IMR-90 (cell line): ENCODE data around the gene NLE1. TPM values are rescaled to one million over a fixed set of nuclear protein-coding genes. Genes with fewer than 3 reads are reported as not detected.

Source experiments
- ATAC-seq: fragments of 200-7000 bp; cut with Tn5 transposase; 2 replicates; pipeline ENCODE4 v1.9.1; 2020; ENCODE audit warnings: low read depth, mild to moderate bottlenecking, moderate library complexity
- BruUV-seq: library from RNA; stranded (reverse); fragments of 400-500 nt; replicated peaks from 2 replicates; lab custom pipeline; 2021; lab: Mats Ljungman, UMichigan
- CTCF ChIA-PET: fragments of 300-600 bp; formaldehyde crosslinking; extraction: SDS; loops from one replicate; lab custom pipeline; 2021; ENCODE audit warnings: antibody characterized with exemption; lab: Yijun Ruan, JAX
- POLR2A ChIA-PET: fragments of 300-600 bp; sonication (Branson Sonifier 250); formaldehyde crosslinking; loops from one replicate; lab custom pipeline; 2022; ENCODE audit warnings: antibody characterized with exemption; ENCODE audit not compliant: unreplicated experiment; lab: Charles Lee
- DNase-seq: peaks from one replicate; pipeline ENCODE4 v3.0.0; 2013
- H2AFZ ChIP-seq: replicated peaks from 2 replicates; pipeline ENCODE3; 2013; ENCODE audit warnings: low read length, mild to moderate bottlenecking; ENCODE audit not compliant: poor library complexity
- H2AK5ac ChIP-seq: 2 replicates; pipeline ENCODE4 v1.6.1; 2013; ENCODE audit warnings: low read depth, low read length, inconsistent platforms
- H2AK9ac ChIP-seq: replicated peaks from 2 replicates; pipeline ENCODE3; 2013; ENCODE audit warnings: mild to moderate bottlenecking, low read depth, low read length, moderate library complexity; ENCODE audit not compliant: poor library complexity
- H2BK120ac ChIP-seq: 2 replicates; pipeline ENCODE4 v1.6.1; 2013; ENCODE audit warnings: low read depth, low read length, inconsistent platforms
- H2BK15ac ChIP-seq: 3 replicates; pipeline ENCODE4 v1.6.1; 2013; ENCODE audit warnings: low read depth, low read length, inconsistent platforms
- H2BK20ac ChIP-seq: 2 replicates; pipeline ENCODE4 v1.6.1; 2013; ENCODE audit warnings: low read depth, mild to moderate bottlenecking, inconsistent platforms, low read length, moderate library complexity
- H2BK5ac ChIP-seq: 2 replicates; pipeline ENCODE4 v1.6.1; 2013; ENCODE audit warnings: mild to moderate bottlenecking, low read depth, low read length, inconsistent platforms; ENCODE audit not compliant: poor library complexity, severe bottlenecking
- H3K14ac ChIP-seq: replicated peaks from 2 replicates; pipeline ENCODE4 v1.6.1; 2013; ENCODE audit warnings: low read depth, low read length, inconsistent platforms
- H3K18ac ChIP-seq: 2 replicates; pipeline ENCODE4 v1.6.1; 2013; ENCODE audit warnings: low read depth, low read length, control low read depth
- H3K23ac ChIP-seq: 2 replicates; pipeline ENCODE4 v1.6.1; 2013; ENCODE audit warnings: low read depth, low read length, inconsistent platforms
- H3K27ac ChIP-seq: 2 replicates; pipeline ENCODE4 v1.5.1; 2013; ENCODE audit warnings: mild to moderate bottlenecking, control low read depth, low read length; ENCODE audit not compliant: insufficient read depth
- H3K27me3 ChIP-seq: 2 replicates; pipeline ENCODE4 v1.6.1; 2013; ENCODE audit warnings: low read length; ENCODE audit not compliant: control insufficient read depth, insufficient read depth
- H3K36me3 ChIP-seq: 2 replicates; pipeline ENCODE4 v1.6.1; 2013; ENCODE audit warnings: low read length, mixed read lengths; ENCODE audit not compliant: control insufficient read depth, insufficient read depth
- H3K4ac ChIP-seq: 2 replicates; pipeline ENCODE4 v1.6.1; 2013; ENCODE audit warnings: low read depth, low read length, inconsistent platforms
- H3K4me1 ChIP-seq: 2 replicates; pipeline ENCODE4 v1.6.1; 2013; ENCODE audit warnings: low read length, mixed read lengths; ENCODE audit not compliant: control insufficient read depth, insufficient read depth
- H3K4me2 ChIP-seq: 2 replicates; pipeline ENCODE4 v1.6.1; 2013; ENCODE audit warnings: low read depth, mild to moderate bottlenecking, control low read depth, low read length, moderate library complexity
- H3K4me3 ChIP-seq: 2 replicates; pipeline ENCODE4 v1.5.1; 2013; ENCODE audit warnings: low read depth, mild to moderate bottlenecking, control low read depth, low read length, moderate library complexity; ENCODE audit not compliant: insufficient read depth
- H3K56ac ChIP-seq: 2 replicates; pipeline ENCODE4 v1.6.1; 2013; ENCODE audit warnings: low read length, inconsistent platforms; ENCODE audit not compliant: insufficient read depth; ENCODE audit errors: extremely low read depth
- H3K79me1 ChIP-seq, 2 experiments: 2 replicates each; pipeline ENCODE4 v1.6.1; 2013; ENCODE audit warnings: low read length in 2 of 2, inconsistent platforms in 1 of 2, low read depth in 1 of 2
- H3K9ac ChIP-seq: 2 replicates; pipeline ENCODE4 v1.6.1; 2013; ENCODE audit warnings: low read depth, low read length, control low read depth
- H3K9me1 ChIP-seq: 2 replicates; pipeline ENCODE4 v1.6.1; 2013; ENCODE audit warnings: low read length, inconsistent platforms; ENCODE audit not compliant: insufficient read depth
- H3K9me3 ChIP-seq: 2 replicates; pipeline ENCODE4 v1.6.1; 2013; ENCODE audit warnings: low read length; ENCODE audit not compliant: control insufficient read depth, insufficient read depth
- H4K20me1 ChIP-seq: 2 replicates; pipeline ENCODE4 v1.6.1; 2013; ENCODE audit warnings: low read length, inconsistent platforms; ENCODE audit not compliant: insufficient read depth
- H4K5ac ChIP-seq: 2 replicates; pipeline ENCODE4 v1.6.1; 2013; ENCODE audit warnings: mild to moderate bottlenecking, low read depth, low read length, control low read depth
- H4K8ac ChIP-seq, 2 experiments: 2 replicates each; pipeline ENCODE4 v1.6.1; 2013; ENCODE audit warnings: low read depth in 2 of 2, low read length in 2 of 2, control low read depth in 1 of 2, inconsistent platforms in 1 of 2
- H4K91ac ChIP-seq: 2 replicates; pipeline ENCODE4 v1.6.1; 2013; ENCODE audit warnings: low read depth, low read length, inconsistent platforms; ENCODE audit not compliant: insufficient read depth
- CHD1 ChIP-seq: IDR thresholded peaks from 2 replicates; pipeline ENCODE4 v1.6.1; 2012; ENCODE audit warnings: low read depth, low read length, improper control_type of control experiment
- CTCF ChIP-seq: conservative IDR thresholded peaks from 2 replicates; pipeline ENCODE4 v1.5.1; 2012; ENCODE audit warnings: mild to moderate bottlenecking, low read depth, low read length, improper control_type of control experiment
- NFE2L2 ChIP-seq: fragments of 150-350 bp; IDR thresholded peaks from 2 replicates; pipeline ENCODE4 v1.6.1; 2016; ENCODE audit warnings: low read depth, mild to moderate bottlenecking, low read length
- RAD21 ChIP-seq: IDR thresholded peaks from 2 replicates; pipeline ENCODE4 v1.6.1; 2012; ENCODE audit warnings: low read length, improper control_type of control experiment
- RCOR1 ChIP-seq: IDR thresholded peaks from 2 replicates; pipeline ENCODE4 v1.6.1; 2012; ENCODE audit warnings: mild to moderate bottlenecking, low read length, improper control_type of control experiment; ENCODE audit not compliant: insufficient replicate concordance
- RFX5 ChIP-seq: IDR thresholded peaks from 2 replicates; pipeline ENCODE4 v1.8.0; 2012; ENCODE audit warnings: low read depth, mild to moderate bottlenecking, low read length, moderate library complexity
- WGBS, 2 experiments: methylation state at CpG; one replicate each; pipeline versions ENCODE4 v1.1.5 to v1.1.7; 2013; ENCODE audit warnings: missing lambda C conversion rate in 2 of 2; ENCODE audit not compliant: insufficient read length in 1 of 2; ENCODE audit errors: extremely low coverage in 2 of 2; 5-methylcytosine and 5-hydroxymethylcytosine counted together
- dilution Hi-C: fragments of 300-500 bp; cut with HindIII; formaldehyde crosslinking; loops from one replicate; pipeline ENCODE4 v1.14.3; 2018; ENCODE audit warnings: low sequenced_read_pairs; ENCODE audit not compliant: unreplicated experiment
- in situ Hi-C: fragments of 300-500 bp; cut with MboI; formaldehyde crosslinking; loops from 3 replicates; pipeline ENCODE4 v1.14.3; 2019; ENCODE audit warnings: low sequenced_read_pairs, inconsistent platforms, mixed read lengths
- intact Hi-C: fragments of 100-400 bp; cut with micrococcal nuclease; formaldehyde crosslinking; loops from 2 replicates; pipeline ENCODE4 v1.10.0; 2022
- polyA plus RNA-seq, 3 experiments: library from polyadenylated mRNA; depleted of rRNA; stranded (reverse); fragments of >200 nt; gene quantifications; 2 replicates each; pipeline ENCODE4 v1.2.3, GENCODE V29; 2012; ENCODE audit warnings: low replicate concordance in 1 of 3
- total RNA-seq: library from RNA; depleted of rRNA; stranded (reverse); fragments of >200 nt; gene quantifications from 2 replicates; pipeline ENCODE4 v1.2.3, GENCODE V29; 2012

NLE1 gene
- total and polyA plus RNA-seq, 2 of the 4 experiments (the other 2 are of a cell fraction) = 18.6 to 23.7 TPM

GRCh38 chr17:35160354-35161201 is 18.5 kb upstream of the NLE1 start:
- no peak overlapping the region for H3K23ac ChIP-seq
- H3K4me1 ChIP-seq = no peaks in the 10 kb centered on the region
- no peak overlapping the region for H2BK20ac ChIP-seq
- DNase-seq (no peak), ATAC-seq (no peak)
- H3K27me3 ChIP-seq = peaks cover 28% of the 10 kb centered on the region
- H3K9ac ChIP-seq = no peak overlapping the region
- no peak overlapping the region for H2AK5ac ChIP-seq
- H3K4ac ChIP-seq = no peak overlapping the region
- ChIA-PET CTCF (no interaction called here), POLR2A (no interaction called here)
- no TSS peak for BruUV-seq
- H2BK5ac ChIP-seq = no peak overlapping the region
- H3K4me2 ChIP-seq = no peak overlapping the region
- 100% methylated on average over 1 of the region's 13 CpGs; no CpG with 5 or more reads in 1 of the 2 experiments for WGBS, 2 experiments
- H2AFZ ChIP-seq = no peak overlapping the region
- dilution Hi-C loops (no loop called here), intact Hi-C loops (no loop called here), in situ Hi-C loops (no loop called here)
- no peak for TF ChIP-seq CHD1
- TF ChIP-seq NFE2L2 = no peak
- TF ChIP-seq RCOR1 = no peak
- no peak for TF ChIP-seq CTCF
- TF ChIP-seq RFX5 = no peak
- TF ChIP-seq RAD21 = no peak
- no peak overlapping the region for H3K27ac ChIP-seq
- no peak overlapping the region for H4K91ac ChIP-seq
- no peaks in the 10 kb centered on the region for H3K36me3 ChIP-seq
- no peak overlapping the region for H3K4me3 ChIP-seq
- H2BK120ac ChIP-seq = no peak overlapping the region
- no peak overlapping the region for H3K14ac ChIP-seq
- H4K5ac ChIP-seq = no peak overlapping the region
- H4K20me1 ChIP-seq = no peaks in the 10 kb centered on the region
- H3K56ac ChIP-seq = no peak overlapping the region
- H4K8ac ChIP-seq = no peak overlapping the region
- H2BK15ac ChIP-seq = no peak overlapping the region
- no peak overlapping the region for H2AK9ac ChIP-seq
- H3K79me1 ChIP-seq = no peaks in the 10 kb centered on the region
- no peak overlapping the region for H3K18ac ChIP-seq
- no peaks in the 10 kb centered on the region for H3K9me3 ChIP-seq
- no peaks in the 10 kb centered on the region for H3K9me1 ChIP-seq
